ENCODE results near the gene SOHLH1.

Gene SOHLH1

DNA sequence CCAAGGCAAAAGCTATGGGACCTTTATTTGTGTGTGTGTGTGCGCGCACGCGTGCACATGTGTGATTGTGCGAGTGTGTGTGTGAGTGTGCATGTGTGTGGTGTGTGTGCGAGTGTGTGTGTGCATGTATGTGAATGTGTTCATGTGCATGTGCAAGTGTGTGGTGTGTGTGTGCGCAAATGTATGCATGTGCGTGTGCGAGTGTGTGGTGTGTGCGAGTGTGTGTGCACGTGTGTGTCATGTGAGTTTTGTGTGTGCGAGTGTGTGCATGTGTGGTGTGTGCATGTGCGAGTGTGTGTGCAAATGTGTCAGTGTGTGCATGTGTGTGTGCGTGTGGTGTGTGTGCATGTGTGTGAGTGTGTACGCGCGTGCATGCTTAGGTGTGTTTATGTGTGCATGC lies 48.9 kb downstream of the SOHLH1 start:
- peaks cover 34% of the 10 kb centered on the region for H3K27me3 ChIP-seq (ENCODE audit: insufficient read depth, low read depth)
- no peaks in the 10 kb centered on the region for H3K36me3 ChIP-seq (ENCODE audit: insufficient read depth)
- TF ChIP-seq, protein P1, sequence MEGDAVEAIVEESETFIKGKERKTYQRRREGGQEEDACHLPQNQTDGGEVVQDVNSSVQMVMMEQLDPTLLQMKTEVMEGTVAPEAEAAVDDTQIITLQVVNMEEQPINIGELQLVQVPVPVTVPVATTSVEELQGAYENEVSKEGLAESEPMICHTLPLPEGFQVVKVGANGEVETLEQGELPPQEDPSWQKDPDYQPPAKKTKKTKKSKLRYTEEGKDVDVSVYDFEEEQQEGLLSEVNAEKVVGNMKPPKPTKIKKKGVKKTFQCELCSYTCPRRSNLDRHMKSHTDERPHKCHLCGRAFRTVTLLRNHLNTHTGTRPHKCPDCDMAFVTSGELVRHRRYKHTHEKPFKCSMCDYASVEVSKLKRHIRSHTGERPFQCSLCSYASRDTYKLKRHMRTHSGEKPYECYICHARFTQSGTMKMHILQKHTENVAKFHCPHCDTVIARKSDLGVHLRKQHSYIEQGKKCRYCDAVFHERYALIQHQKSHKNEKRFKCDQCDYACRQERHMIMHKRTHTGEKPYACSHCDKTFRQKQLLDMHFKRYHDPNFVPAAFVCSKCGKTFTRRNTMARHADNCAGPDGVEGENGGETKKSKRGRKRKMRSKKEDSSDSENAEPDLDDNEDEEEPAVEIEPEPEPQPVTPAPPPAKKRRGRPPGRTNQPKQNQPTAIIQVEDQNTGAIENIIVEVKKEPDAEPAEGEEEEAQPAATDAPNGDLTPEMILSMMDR (conservative IDR thresholded peaks at IDR 0.05; ENCODE audit: low read depth, low read length): no peak
- H3K9ac ChIP-seq: no peak overlapping the region
- H3K79me2 ChIP-seq (ENCODE audit: insufficient read depth, low read depth): no peaks in the 10 kb centered on the region
- no peak overlapping the region for H2AFZ ChIP-seq (ENCODE audit: low read depth)
- no peaks in the 10 kb centered on the region for H3K4me1 ChIP-seq (ENCODE audit: low read depth, poor library complexity, severe bottlenecking)
- no peak overlapping the region for H3K27ac ChIP-seq
- no peak overlapping the region for H3K4me3 ChIP-seq (IDR thresholded peaks at IDR 0.05; ENCODE audit: insufficient read depth, low read depth, low read length)
- no peaks in the 10 kb centered on the region for H4K20me1 ChIP-seq (ENCODE audit: insufficient read depth)
- no peak overlapping the region for H3K4me2 ChIP-seq

DNA sequence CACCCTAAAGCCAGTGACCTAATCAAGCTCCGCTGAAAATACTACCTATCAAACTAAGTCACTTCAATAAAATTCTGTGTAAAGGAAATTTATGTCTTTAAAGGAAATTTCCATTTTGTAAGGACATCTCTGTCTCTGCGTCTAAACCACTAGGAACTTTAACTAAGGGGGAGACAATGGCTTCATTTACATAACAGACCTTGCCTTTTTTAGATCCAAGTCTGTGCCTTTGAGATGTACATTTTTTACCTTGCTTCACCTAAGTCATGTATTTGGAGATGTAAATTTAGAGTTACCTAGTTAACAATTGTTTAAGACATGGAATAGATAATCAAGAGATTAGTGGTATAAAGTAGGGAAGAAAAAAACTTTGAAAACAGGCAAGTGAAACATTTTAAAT lies 49.8 kb downstream of the SOHLH1 start:
- Histone ChIP-seq H3K27me3 (ENCODE audit: insufficient read depth, low read depth) (peaks cover 25% of the 10 kb centered on the region), H3K4me2 (no peak overlapping the region), H3K9ac (no peak overlapping the region), H2AFZ (ENCODE audit: low read depth) (no peak overlapping the region), H3K36me3 (ENCODE audit: insufficient read depth) (no peaks in the 10 kb centered on the region), H3K4me3 (IDR thresholded peaks at IDR 0.05; ENCODE audit: insufficient read depth, low read depth, low read length) (no peak overlapping the region), H3K79me2 (ENCODE audit: insufficient read depth, low read depth) (no peaks in the 10 kb centered on the region), H4K20me1 (ENCODE audit: insufficient read depth) (no peaks in the 10 kb centered on the region), H3K27ac (no peak overlapping the region), H3K4me1 (ENCODE audit: low read depth, poor library complexity, severe bottlenecking) (no peaks in the 10 kb centered on the region)
- TF ChIP-seq, protein P1 (conservative IDR thresholded peaks at IDR 0.05; ENCODE audit: low read depth, low read length): no peak

DNA sequence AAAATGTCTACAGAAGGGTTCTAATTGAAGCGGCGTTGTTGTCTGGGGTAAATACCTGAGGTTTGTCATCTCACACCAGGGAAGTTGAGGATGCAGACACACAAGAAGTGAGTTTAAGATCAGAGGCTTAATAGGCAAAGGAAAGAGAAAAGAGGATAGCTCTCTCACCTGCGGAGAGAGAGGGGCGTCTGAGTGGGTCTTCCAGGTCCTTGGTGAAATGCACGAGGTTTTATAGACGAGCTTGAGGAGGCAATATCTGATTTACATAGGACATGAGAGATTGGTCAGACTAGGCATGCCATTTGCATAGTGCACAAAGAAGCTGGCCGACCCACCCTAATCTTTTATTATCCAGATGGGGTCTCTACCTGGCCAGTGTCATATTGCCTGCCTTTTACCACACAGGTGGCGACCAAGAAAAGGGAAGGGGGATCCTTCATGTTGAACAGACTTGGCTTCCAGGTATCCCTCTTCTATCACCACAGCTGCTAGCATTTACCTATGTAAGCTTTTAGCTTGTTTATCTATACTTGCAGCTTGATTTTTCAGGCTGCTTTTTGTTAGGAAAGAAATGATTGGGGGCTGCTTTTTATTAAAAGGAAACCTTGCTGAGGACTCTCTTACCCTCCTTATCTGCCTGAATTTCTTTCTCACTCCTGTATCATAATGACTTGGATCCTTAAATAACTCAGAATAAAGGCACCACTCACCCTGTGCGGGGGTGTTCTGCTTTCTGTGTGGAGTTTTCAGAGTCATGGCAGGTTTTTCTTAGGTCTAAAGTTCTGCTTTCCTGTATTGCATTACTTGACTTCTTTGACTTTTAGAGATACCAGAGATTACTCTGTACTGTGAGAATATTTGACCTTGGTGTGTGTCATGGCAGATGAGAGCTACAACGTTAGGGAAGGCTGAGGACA lies 50.5 kb downstream of the SOHLH1 start:
- no peak overlapping the region for H3K4me3 ChIP-seq (IDR thresholded peaks at IDR 0.05; ENCODE audit: insufficient read depth, low read depth, low read length)
- H4K20me1 ChIP-seq (ENCODE audit: insufficient read depth): no peaks in the 10 kb centered on the region
- H3K27ac ChIP-seq: no peak overlapping the region
- H3K27me3 ChIP-seq (ENCODE audit: insufficient read depth, low read depth): peaks cover 21% of the 10 kb centered on the region
- no peak overlapping the region for H3K4me2 ChIP-seq
- H2AFZ ChIP-seq (ENCODE audit: low read depth): no peak overlapping the region
- no peaks in the 10 kb centered on the region for H3K79me2 ChIP-seq (ENCODE audit: insufficient read depth, low read depth)
- no peaks in the 10 kb centered on the region for H3K36me3 ChIP-seq (ENCODE audit: insufficient read depth)
- H3K9ac ChIP-seq: no peak overlapping the region
- H3K4me1 ChIP-seq (ENCODE audit: low read depth, poor library complexity, severe bottlenecking): no peaks in the 10 kb centered on the region
- TF ChIP-seq, protein P1 (conservative IDR thresholded peaks at IDR 0.05; ENCODE audit: low read depth, low read length): no peak

DNA sequence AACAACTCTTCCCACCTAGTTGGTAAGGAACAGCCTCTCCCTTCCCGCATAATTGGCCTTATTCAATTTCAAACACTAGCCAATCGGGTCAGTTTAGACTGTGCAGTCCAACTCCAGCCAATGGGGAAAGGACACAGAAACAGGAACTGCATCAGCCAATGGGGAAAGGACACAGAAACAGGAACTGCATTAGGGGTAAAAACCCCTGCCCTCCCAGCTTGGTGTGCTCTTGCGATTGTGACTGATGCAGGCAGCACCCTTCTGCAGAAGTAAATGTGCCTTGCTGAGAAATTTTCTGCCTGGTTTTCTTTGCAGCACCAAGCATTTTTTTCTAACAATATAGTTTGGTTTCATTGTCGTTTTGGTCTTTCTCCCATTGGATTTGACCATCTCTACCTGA lies 51.4 kb downstream of the SOHLH1 start:
- peaks cover 13% of the 10 kb centered on the region; the same call in 1 of the 2 replicates for H3K27me3 ChIP-seq (ENCODE audit: insufficient read depth, low read depth)
- H3K4me2 ChIP-seq: no peak overlapping the region
- TF ChIP-seq, protein P1 (conservative IDR thresholded peaks at IDR 0.05; ENCODE audit: low read depth, low read length): no peak
- H3K4me3 ChIP-seq (IDR thresholded peaks at IDR 0.05; ENCODE audit: insufficient read depth, low read depth, low read length): no peak overlapping the region
- no peak overlapping the region for H3K9ac ChIP-seq
- no peaks in the 10 kb centered on the region for H3K4me1 ChIP-seq (ENCODE audit: low read depth, poor library complexity, severe bottlenecking)
- no peaks in the 10 kb centered on the region for H3K79me2 ChIP-seq (ENCODE audit: insufficient read depth, low read depth)
- no peaks in the 10 kb centered on the region for H3K36me3 ChIP-seq (ENCODE audit: insufficient read depth)
- H3K27ac ChIP-seq: no peak overlapping the region
- no peaks in the 10 kb centered on the region for H4K20me1 ChIP-seq (ENCODE audit: insufficient read depth)
- no peak overlapping the region for H2AFZ ChIP-seq (ENCODE audit: low read depth)

Data from KMS-11 (cell line).